HG02885 (cell line): Measurements from ENCODE around the gene TSPAN33.
"Not testable (repeated sequence)": the region's sequence is repeated elsewhere in the genome, so short reads cannot be mapped to it uniquely, and the experiment has no call there.

Experiments
- ATAC-seq: cut with Tn5 transposase; IDR thresholded peaks from one replicate; pipeline ENCODE4 v1.9.1; 2021; ENCODE audit warnings: mild to moderate bottlenecking; ENCODE audit not compliant: unreplicated experiment, poor library complexity

Gene TSPAN33

DNA sequence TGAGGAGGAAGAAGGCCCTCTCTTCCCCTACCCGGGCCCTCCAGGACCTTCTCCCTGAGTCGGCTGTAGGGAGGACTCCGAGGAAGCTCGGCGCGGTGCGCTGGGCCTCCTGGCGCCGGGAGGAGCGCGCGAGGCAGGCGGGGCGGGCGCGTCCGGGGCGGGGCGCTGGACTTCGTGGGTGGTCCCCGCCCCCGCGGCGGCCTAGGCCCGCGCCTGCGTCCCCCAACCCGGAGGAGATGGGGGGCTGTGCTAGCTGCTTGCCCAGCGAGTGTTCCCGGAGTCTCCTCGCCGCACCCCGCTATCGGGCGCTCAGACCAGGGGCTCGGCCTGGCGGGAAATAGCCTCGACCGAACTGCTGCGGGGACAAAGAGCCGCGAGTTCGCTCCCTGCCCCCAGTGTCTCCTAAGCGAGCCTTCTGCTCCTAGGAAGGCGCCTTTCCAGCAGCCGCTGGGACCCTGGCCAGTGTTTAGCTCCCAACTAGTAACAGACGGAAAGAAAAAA, 24.7 kb downstream of the TSPAN33 start:
- ATAC-seq, result peak; percentile 47

- ATAC-seq, result peak; percentile 67
Observed at GRCh38 chr7:129169686-129170440, 25.4 kb downstream of the TSPAN33 start.

DNA sequence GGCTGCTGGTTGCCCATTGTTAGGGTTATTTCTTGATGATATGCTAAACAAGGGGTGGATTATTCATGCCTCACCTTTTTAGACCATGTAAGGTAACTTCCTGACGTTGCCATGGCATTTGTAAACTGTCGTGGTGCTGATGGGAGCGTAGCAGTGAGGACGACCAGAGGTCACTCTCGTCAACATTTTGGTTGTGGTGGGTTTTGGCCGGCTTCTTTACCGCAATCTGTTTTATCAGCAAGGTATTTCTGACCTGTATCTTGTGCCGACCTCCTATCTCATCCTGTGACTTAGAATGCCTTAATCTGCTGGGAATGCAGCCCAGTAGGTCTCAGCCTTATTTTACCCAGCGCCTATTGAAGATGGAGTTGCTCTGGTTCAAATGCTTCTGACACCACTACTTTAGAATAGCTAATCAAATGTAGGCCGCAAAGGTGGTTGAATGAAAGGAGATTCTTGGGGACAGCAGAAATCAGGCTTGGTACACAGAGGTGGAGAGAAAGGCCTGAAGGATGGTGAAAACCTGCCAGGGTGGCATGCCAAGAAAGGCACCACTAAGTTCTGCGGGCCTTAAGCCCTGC, 26.0 kb downstream of the TSPAN33 start:
- ATAC-seq, result no peak

- not testable (repeated sequence) for ATAC-seq
Observed at GRCh38 chr7:129173861-129174260, 29.4 kb downstream of the TSPAN33 start.

- ATAC-seq, result no peak
Observed at GRCh38 chr7:129176916-129177710, 32.6 kb downstream of the TSPAN33 start.

DNA sequence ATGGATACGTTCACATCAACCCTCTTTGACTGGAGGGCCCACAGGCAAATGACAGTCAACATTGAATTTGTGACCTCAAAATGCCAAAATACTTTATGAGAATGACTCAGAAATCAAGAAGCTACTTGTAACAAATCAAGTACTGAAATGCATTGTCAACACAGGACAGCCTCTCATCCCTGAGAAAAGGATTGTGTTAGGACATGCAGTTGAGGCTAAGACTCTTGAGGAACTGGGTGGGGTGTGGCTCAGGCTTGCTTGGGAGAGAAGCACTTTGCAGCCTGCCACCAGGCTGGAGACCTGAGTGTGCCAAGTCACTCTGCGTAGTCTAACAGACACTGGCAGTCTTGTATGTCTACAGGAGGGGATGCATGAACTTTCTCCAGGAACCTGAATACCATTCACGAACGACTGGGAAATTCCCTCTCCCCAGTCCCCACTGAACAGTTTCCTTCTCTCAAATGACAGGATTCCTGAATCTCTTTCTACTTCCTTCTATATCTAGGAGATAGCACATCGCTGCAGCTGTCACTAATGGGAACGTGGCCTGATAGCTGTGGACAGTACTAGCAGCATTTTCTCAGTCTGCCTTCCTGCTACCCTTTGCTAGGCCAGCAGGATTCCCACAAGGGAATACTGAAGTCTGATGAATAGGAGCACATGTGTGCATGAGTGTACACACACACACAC, 40.6 kb downstream of the TSPAN33 start:
- no peak for ATAC-seq

DNA sequence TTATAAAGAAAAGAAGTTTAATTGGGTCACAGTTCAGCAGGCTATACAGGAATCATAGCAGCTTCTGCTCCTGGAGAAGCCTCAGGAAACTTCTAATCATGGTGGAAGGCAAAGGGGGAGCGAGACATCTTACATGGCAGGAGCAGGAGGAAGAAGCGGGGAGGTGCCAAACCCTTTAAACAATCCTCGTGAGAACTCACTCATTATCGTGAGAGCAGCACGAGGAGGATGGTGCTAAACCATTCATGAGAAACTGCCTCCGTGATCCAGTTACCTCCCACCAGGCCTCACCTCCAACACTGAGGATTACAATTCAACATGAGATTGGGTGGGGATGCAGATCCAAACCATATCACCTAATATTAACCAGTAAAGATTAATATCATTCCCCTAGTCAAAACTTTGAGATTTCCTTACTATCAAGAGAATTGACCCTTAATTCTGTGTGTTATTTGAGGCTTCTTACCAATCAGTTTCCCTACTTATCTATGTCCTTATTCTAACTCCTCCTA, 42.3 kb downstream of the TSPAN33 start:
- ATAC-seq, result no peak

GRCh38 chr7:129187681-129188371, 43.3 kb downstream of the TSPAN33 start:
- ATAC-seq, result no peak

- peak; percentile 59 for ATAC-seq
Observed at GRCh38 chr7:129188372-129188891, 43.9 kb downstream of the TSPAN33 start, which contains the start of gene SMO. TSS of gene SMO (plus strand) at chr7:129188633. CDS start at chr7:129189152, 519 bp downstream.

DNA sequence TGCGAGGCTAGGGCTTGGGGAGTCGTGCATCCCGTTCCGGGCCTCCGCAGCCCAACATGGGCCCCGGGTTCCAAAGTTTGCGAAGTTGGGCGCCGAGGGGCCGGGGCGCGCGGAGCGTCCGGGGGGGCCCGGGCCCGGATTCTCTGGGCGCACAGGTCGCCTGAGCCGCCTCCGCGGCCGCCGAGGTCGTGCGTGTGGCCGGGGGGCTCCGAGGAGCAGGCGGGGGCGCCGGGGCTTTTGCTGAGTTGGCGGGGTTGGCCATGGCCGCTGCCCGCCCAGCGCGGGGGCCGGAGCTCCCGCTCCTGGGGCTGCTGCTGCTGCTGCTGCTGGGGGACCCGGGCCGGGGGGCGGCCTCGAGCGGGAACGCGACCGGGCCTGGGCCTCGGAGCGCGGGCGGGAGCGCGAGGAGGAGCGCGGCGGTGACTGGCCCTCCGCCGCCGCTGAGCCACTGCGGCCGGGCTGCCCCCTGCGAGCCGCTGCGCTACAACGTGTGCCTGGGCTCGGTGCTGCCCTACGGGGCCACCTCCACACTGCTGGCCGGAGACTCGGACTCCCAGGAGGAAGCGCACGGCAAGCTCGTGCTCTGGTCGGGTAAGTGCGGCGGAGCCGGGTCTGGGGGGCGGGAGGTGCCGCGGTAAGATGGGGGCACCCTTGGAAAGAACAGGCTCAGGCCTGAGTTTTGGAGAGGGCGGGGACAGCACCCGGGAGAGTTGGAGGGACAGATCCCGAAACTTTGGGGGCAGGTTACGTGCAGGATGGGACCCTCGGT, 44.6 kb downstream of the TSPAN33 start:
- ATAC-seq, result peak; percentile 37

- no peak for ATAC-seq
Observed at GRCh38 chr7:129189661-129190310, 45.3 kb downstream of the TSPAN33 start.

GRCh38 chr7:129191272-129191671, 46.8 kb downstream of the TSPAN33 start:
- ATAC-seq, result no peak

DNA sequence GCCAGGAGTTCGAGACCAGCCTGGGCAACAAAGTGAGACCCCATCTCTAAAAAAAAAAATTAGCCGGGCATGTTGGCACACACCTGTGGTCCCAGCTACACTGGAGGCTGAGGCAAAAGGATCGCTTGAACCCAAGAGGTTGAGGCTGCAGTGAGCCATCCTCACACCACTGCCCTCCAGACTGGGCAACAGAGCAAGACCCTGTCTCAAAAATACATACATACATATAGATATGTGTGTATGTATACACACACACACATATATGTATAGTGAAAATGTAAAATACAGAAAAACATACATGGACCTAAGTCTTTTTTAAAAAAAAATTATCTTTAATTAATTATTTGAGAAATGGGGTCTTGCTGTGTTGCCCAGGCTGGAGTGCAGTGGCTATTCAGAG, 49.4 kb downstream of the TSPAN33 start:
- no peak for ATAC-seq

GRCh38 chr7:129197771-129198170, 53.3 kb downstream of the TSPAN33 start:
- ATAC-seq, result no peak

GRCh38 chr7:129199406-129199805, 54.9 kb downstream of the TSPAN33 start:
- ATAC-seq, result no peak

- no peak for ATAC-seq
Observed at GRCh38 chr7:129202058-129202777, 57.7 kb downstream of the TSPAN33 start.

GRCh38 chr7:129203050-129203741, 58.7 kb downstream of the TSPAN33 start:
- ATAC-seq, result no peak
